ENCODE data around the gene GHRHR.

The GHRHR gene

DNA sequence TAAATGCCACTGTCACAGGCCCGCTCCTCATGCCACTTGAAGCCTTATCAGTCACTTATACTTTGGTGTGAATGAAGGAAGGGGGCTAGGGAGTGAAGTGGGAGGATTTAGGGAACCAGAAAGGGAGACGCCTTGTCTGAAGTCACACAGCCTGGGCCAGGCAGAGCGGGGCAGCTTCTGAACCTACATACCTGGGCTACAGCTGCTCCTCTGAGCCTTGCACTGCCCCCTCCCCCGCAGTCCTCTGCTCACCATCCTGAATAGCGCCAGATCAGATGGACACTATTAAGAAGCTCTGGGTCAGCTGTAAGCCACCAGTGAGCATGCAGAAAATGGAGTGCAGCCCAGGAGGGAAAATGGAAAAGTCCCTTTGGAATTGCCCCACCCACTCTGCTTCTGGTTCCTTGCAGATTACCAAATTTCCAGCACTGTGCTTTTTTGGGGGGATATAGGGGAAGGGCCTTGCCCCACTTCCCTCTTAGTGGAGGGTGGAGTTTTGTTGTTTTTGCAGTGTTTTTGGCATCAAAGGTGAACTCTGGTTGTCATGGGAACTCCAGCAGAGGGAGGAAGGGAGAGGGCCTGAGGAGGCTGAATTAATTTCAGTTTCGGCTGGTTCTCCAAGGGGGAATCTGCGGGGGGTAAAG lies 53.4 kb downstream of the GHRHR start:
- DNase-seq = no peak

GRCh38 chr7:31017721-31018120 lies 54.0 kb downstream of the GHRHR start:
- DNase-seq = no peak

GRCh38 chr7:31019509-31019908 lies 55.8 kb downstream of the GHRHR start:
- DNase-seq = no peak

DNA sequence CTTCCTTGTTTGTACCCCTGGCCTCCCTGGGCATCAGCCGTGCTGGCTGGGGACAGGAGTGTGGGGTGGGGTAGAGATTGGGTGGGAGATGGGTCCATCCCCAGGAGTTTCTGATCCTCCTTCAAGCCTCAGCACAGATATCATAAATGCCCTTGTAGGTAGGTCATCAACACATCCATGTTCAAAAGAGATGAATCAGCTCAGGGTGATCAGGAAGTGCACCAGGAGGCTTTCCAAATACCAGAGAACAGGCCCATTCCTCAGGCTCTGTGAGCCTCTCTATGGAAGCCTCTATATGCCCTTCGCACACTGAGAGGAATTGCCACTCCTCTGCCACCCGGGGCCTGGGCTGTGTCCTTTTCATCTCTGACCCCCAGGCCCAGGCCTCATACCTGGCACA lies 56.4 kb downstream of the GHRHR start:
- DNase-seq = no peak

DNA sequence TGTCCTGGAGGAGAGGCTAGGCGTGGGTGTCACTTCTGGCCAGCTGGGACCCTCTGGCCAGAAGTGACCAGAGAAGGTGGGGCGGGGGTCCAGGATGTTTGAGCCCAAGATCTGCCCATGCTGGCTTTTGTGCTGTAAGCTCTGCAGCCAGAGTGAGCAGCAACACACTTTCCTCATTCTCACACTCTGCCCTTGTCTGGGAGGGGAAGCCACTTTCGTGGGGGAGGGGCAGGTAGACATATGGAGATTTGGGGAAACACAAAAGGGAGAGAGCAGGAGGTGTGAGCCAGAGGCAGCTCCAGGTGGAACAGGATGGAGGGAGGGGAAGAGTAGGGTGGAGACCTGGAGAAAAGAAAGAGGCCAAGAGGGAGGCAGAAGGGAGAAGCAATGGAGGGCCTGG lies 56.9 kb downstream of the GHRHR start:
- no peak for DNase-seq

DNA sequence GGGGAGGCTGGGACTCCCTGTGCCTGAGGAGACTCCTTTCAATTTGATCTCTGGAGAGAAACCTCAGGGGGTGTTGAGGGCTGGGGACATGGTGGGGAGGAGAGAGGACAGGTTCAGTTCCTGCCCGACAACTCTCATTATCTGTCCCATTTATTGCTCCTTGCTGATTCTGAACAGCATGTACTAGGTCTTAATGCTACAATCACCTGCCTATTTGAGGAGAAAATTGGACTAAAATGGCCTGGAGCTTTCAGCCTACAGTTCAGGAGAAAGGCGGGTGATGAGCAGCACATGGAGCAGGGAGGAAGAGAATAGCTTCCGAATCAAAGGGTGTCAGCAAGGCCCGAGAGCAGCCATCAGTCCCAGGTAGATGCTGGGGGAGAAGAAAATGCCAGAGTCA lies 58.4 kb downstream of the GHRHR start:
- DNase-seq = no peak

GRCh38 chr7:31022726-31023125 lies 59.0 kb downstream of the GHRHR start:
- DNase-seq = no peak

DNA sequence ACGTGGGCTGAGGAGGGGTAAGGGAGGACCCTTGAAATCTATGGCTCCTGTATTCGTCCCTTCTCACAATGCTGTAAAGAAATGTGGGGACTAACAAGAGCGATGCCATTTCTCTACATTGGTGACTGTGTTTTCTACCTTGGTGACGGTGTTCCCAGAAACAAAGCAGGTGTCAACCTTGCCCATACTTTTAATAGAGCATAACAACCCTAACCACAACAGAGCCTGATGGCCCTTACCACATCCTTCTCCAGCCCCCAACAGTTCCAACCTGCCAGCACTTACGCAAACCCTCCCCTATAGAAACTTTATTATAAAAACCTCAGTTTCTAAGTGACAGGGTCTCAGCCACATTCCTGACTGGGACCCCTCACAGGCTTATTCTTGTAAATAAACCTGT lies 60.1 kb downstream of the GHRHR start:
- DNase-seq = no peak

- DNase-seq = peak; percentile 79
These were observed 63.6 kb downstream of the GHRHR start for GRCh38 chr7:31027161-31027965.

DNA sequence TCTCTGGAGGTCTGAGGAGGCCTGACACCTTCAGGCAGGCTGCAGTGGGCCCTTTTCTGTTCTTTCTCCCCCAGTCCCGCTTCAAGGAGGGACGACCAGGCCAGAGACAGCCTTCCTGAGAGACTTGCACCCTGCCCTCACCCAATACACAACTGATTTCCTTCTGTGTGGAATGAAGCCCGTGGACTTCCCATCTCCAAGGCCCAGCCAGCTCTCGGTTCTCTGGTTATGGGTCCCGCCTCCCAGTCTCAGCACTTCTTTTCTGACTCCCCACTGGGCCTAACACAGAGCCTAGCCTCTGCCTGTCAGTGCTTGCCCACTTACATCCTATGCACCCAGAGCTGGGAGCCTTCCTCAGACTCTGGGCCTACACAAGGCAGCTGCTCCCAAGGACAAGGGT lies 64.3 kb downstream of the GHRHR start:
- DNase-seq = no peak

DNA sequence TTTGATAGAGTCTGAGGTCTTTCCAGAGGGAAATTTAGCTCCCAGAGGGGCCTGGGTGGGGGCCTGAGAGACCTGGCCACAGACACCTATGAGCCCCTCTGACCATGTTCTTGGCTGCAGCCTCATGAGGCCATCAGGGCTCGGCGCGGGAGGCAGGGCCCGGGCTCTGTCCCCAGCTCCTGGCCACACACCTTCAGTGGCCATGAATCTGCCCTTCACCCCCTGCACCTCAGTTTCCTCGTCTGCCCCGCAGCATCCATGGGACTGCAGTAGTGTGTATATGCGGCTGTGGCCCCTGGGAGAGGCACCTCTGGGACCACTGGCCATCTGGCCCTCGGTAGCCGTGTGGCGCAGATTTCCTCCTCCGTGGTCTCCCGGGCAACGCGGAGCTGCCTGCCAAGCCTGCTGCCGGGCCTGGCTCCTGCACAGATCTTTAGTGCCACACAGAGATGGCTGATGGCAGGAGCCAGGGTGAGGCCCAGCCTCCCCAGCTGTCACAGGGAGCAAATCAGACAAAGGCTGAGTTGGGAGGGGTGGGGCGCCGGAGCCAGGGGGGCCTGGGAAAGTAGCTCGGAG lies 64.8 kb downstream of the GHRHR start:
- peak; percentile 73 for DNase-seq
